HepG2 (cell line): ENCODE measurements around the gene MARK2.
A peak's percentile ranks its signal among the peaks of the same experiment; 100 is the strongest.

Experiments used
- BORCS8-MEF2B ChIP-seq: sonication (generic); formaldehyde crosslinking; IDR thresholded peaks from 2 replicates; pipeline ENCODE4 v1.8.0; 2022; ENCODE audit warnings: mild to moderate bottlenecking, missing genetic modification reagents
- CTCF ChIP-seq: sonication (generic); formaldehyde crosslinking; IDR thresholded peaks from 2 replicates; pipeline ENCODE4 v1.5.0; 2020; ENCODE audit warnings: mild to moderate bottlenecking, missing genetic modification reagents, moderate library complexity
- PREB ChIP-seq: sonication (generic); formaldehyde crosslinking; IDR thresholded peaks from 2 replicates; pipeline ENCODE4 v1.4.0; 2020; ENCODE audit warnings: missing genetic modification reagents
- ZNF724P ChIP-seq: sonication (generic); formaldehyde crosslinking; IDR thresholded peaks from 2 replicates; pipeline ENCODE4 v1.8.0; 2022; ENCODE audit warnings: missing genetic modification reagents, borderline replicate concordance

- TF ChIP-seq BORCS8-MEF2B (no peak), ZNF724P (CRISPR knock-in tag) (0 out of 2 replicates have a peak, but pooled peaks have one; percentile 44), CTCF (CRISPR knock-in tag) (peak; percentile 87), PREB (CRISPR knock-in tag) (no peak)
These were observed 77.3 kb downstream of the MARK2 start for GRCh38 chr11:63915961-63916836.
